CD4-positive, alpha-beta T cell treated with Interleukin-15 for 1 hour (primary cell): ENCODE measurements around the gene PET100.

ENCODE experiments used
- DNase-seq: peaks from one replicate; pipeline ENCODE4 v3.0.0-alpha.2; 2020

The PET100 gene

DNA sequence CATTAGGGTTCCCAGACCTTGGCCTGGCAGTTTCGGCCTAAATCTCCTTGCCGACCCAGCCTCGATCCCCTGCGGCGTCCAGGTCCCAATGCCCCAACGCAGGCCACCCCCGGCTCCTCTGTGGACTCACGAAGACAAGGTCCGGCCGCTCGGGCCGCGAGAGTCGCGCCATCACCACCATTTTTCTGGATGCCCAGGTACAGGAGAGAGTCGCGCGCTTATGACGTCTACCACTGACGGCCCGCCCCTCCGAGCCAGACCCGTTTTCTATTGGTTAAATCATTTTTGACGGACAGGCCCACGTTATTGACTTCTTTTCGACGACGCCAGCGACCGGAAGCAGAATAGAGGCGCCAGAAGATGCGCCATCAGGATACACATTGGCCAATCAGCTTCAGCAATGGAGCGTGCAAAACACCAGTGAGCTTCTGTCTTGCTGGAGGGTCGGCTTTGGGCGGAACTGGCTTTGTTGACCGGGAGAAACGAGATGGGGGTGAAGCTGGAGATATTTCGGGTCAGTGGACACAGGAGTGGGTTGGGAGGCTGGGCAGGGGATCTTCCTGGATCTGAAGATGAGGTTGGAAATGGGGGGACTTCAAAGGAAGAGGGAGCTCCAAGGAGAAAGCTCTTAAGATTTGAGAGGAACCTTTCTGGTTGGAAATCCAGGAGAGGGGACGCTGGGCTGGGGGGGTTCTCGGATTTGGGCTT lies at the start of gene PET100, which contains the start of gene XAB2:
Gene PET100 (plus strand): TSS at position 447 of the 708 bp plus-strand sequence. CDS start 41 bp downstream, at position 488.
Gene XAB2 (minus strand): TSS at position 199 of the 708 bp plus-strand sequence. CDS start 18 bp downstream, at position 181.
- DNase-seq, result peak; percentile 98

GRCh38 chr19:7582446-7582845 lies 47.1 kb upstream of the PET100 start:
- DNase-seq, result no peak

DNA sequence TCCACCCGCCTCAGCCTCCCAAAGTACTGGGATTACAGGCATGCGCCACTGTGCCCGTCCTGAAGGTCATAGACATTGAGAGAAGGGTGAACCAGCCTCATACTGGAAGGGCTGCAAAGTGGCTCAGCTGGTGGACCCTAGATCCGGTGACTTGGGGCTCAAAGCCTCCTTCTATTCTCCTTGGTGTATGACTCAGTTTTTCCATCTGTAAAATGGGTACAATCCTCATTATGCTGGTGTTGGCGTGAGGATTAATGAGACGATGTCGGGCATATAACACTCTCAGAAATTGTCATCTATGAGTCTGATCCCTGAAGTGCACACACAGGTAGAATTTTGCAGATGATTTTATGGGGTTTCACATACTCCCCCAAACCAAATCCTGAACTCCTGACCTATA lies 39.8 kb upstream of the PET100 start:
- no peak for DNase-seq

- DNase-seq, result no peak
Observed at GRCh38 chr19:7590256-7590655, 39.3 kb upstream of the PET100 start.

DNA sequence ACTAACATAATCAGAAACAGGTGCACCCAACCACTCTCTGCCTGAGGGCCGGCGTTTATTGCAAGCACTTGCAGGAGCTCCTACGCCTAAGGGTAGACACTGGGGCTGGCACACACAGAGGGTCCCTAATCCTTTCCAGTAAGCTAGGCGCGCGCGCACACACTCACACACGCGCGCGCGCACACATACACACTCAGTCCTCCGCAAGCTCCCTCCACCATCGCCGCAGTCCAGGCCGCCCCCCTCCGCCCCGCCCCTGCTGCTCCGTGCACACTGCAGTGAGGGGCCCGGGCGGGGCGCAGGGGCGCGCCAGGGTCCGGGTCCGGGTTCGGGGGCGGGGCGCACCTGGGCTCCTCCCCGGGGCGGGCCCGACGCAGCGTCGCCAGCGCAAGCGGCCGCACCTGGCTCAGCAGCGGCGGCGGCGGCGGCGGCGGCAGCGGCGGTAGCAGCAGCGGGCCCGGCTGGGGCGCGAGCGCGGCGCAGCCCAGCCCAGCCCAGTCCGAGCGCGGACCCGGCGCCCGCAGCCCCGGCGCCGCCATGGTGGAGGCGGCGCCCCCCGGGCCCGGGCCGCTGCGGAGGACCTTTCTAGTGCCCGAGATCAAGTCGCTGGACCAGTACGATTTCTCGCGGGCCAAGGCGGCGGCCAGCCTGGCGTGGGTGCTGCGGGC lies 34.0 kb upstream of the PET100 start, which contains the start of gene CAMSAP3:
Gene CAMSAP3 (plus strand): TSS at position 398 of the 668 bp plus-strand sequence. CDS start 140 bp downstream, at position 538.
- DNase-seq, result peak; percentile 26

- DNase-seq, result no peak
Observed at GRCh38 chr19:7596211-7596937, 33.2 kb upstream of the PET100 start.

DNA sequence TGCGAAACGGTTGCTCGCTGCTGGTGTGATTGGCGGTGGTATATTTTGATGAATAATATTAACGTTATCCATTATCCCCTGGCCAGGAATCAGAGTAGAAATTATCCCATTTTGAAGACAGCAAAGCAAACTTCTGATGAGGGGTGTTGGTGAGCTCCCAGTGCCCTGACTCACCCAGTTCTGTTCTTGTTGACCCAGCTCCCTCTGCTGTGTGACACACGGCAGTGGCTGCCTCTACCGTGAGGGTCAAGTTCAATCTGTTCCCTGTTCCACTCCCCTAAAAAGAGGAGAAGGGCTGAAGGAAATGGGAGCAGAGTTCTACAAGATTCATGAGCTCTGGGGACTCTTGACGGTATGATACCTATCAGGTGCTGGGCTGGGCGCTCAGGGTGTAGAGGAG lies 31.9 kb upstream of the PET100 start:
- no peak for DNase-seq

DNA sequence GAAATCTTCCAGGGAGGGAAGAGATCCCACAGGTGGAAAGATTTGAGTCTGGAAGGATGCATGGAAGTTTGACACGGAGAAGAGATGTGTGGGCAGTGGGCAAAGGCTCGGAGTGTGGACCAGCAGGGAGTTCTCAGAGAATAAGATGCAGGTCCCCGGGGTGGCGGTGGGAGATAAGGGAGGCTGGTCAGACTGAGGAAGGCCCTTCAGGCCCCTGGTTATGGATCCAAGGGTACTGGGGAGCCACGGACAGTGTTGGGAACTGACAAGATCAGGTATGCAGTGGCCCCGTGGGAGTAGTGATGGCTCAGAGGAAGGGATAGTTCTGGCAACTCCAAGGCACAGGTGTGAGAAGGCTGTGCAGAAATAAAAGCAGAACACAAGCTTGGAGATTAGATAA lies 31.4 kb upstream of the PET100 start:
- DNase-seq, result no peak

GRCh38 chr19:7600721-7601120 lies 28.9 kb upstream of the PET100 start:
- no peak for DNase-seq

- no peak for DNase-seq
Observed at GRCh38 chr19:7602240-7602934, 27.2 kb upstream of the PET100 start.

- DNase-seq, result no peak
Observed at GRCh38 chr19:7602935-7603497, 26.6 kb upstream of the PET100 start.

GRCh38 chr19:7603919-7604318 lies 25.7 kb upstream of the PET100 start:
- no peak for DNase-seq

DNA sequence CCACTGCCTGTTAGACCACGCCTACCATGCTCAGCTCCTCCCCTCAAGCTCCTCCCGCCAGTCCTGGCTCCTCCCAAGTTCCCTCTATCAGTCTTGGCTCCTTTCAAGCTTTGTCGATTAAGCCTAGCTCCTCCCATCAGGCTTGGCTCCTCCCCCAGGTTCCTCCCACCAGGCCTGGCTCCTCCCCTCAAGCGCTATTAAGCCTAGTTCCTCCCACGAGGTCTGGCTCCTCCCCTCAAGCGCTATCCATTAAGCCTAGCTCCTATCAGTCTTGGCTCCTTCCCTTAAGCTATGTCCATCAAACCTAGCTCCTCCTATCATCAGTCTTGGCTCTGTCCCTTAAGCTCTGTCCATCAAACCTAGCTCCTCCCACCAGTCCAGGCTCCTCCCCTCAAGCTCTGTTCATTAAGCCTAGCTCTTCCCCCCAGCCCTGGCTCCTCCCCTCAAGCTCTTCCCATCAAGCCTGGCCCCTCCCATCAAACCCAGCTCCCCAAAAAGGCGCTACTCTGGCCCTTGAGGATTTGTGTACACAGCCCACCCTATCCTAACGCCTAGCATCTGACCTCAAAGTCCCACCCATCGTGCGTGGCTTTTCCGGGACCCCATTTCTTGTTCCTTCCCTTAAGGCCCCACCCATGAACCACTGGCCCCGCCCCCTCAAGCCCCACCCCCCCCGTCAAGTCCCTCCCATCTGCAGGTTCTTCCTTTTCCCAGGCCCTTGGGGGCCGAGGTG lies 23.9 kb upstream of the PET100 start:
- peak; percentile 30 for DNase-seq

- DNase-seq, result no peak
Observed at GRCh38 chr19:7606289-7606688, 23.3 kb upstream of the PET100 start.

- DNase-seq, result no peak
Observed at GRCh38 chr19:7607212-7607873, 22.2 kb upstream of the PET100 start.

DNA sequence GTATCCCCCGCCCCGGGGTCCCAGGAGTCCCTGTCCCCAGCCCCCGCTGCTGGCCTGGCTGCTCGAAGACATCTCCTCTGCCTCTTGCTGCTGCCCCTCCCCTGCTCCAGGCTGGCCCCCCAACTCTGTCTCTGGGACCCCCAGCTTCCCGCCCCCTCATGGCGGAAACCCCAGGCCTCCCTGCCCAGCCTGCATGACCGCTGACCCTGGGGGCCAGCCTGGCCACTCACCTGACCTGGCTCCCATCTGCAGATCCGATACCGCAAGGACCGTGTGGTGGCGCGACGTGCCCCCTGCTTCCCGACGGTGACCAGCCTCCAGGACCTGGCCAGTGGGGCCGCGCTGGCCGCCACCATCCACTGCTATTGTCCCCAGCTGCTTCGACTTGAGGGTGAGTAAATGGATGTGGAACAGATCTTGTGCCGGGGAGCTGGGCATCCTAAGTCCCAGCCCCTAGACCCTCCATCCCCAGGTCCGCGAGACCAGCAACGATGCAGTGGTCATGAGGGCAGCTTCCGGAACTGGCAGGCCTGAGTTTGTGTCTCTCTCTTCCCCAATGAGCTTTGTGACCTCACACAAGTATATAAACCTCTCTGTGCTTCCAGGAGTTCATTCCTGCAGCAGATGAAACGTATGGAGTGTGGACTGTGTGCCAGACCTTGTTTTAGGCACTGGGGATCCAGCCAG lies 21.6 kb upstream of the PET100 start:
- no peak for DNase-seq

DNA sequence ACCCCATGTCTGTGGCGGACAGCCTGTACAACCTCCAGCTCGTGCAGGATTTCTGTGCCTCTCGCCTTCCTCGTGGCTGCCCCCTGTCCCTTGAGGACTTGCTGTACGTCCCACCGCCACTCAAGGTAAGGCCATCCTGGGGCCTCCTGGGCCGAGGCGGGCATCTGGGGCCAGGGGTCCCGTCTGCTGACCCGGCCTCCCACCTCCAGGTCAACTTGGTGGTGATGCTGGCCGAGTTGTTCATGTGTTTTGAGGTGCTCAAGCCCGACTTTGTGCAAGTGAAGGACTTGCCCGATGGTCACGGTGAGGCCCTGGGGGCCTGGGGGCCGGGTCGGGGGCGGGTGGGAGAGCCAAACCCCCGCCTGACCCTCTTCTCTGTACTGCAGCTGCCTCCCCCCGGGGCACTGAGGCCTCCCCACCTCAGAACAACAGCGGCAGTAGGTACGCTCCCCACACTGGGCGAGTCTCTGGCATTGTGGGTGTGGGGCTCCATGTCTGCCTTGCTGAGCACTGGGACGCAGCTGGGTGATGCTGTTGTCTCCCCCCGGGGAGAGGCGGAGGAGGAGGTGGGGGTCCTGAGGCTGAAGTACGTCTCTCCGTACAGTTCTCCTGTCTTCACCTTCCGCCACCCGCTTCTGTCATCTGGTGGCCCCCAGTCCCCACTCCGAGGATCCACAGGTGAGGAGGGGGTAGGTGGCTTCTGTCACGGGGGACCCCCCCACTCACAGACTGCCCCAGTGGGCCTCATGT lies 18.9 kb upstream of the PET100 start:
- no peak for DNase-seq

DNA sequence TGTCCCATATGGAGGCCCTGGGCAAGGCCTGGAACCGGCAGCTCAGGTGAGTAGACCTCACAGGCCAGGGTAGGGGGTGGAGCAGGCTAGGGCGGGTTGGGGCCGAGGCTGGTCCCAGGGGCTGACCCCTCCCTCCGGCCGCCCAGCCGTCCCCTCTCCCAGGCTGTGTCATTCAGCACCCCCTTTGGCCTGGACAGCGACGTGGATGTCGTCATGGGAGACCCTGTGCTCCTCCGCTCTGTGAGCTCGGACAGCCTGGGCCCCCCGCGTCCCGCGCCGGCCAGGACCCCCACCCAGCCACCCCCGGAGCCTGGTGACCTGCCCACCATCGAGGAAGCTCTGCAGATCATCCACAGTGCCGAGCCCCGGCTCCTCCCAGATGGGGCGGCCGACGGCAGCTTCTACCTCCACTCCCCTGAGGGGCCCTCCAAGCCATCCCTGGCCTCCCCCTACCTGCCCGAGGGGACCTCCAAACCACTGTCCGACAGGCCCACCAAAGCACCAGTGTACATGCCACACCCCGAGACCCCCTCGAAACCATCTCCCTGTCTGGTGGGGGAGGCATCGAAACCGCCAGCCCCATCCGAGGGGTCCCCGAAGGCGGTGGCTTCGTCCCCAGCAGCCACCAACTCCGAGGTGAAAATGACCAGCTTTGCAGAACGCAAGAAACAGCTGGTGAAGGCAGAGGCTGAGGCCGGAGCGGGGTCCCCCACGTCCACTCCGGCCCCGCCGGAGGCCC lies 17.9 kb upstream of the PET100 start:
- no peak for DNase-seq
